ENCODE measurements around the gene CD82. TPM values are rescaled to one million over a fixed set of nuclear protein-coding genes. Genes with fewer than 3 reads are reported as not detected.

The CD82 gene
- total RNA-seq, 1 donor, result 38.4 TPM

DNA sequence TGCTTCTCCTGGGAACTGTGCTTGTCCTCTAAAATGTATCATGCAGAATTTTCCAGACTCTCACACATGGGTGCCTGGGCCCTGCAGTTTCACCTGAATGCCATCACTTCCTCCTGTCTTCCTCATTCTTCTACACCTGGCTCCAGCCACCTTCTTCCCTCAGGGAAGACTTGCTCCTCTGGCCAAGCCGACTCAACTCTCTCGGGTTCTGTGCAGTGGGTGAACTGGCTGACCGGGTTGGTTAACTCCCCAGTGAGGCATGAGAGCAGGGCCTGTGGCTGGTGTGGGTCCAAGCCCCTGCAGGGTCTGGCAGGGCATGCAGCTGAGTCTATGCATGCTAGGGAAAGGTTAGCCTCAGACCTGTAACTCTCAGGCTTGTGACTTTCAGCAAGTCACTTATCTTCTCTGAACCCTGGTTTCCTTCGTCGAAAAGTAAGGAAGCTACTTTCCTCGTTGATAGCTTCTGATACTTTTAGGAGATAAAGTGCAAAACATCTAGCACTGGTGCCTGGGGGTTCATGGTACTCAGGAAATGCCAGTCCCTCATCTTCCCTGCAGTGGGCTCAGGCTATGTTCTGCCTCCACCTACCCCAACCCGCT, 11.9 kb downstream of the CD82 start:
- TF ChIP-seq, protein P1, sequence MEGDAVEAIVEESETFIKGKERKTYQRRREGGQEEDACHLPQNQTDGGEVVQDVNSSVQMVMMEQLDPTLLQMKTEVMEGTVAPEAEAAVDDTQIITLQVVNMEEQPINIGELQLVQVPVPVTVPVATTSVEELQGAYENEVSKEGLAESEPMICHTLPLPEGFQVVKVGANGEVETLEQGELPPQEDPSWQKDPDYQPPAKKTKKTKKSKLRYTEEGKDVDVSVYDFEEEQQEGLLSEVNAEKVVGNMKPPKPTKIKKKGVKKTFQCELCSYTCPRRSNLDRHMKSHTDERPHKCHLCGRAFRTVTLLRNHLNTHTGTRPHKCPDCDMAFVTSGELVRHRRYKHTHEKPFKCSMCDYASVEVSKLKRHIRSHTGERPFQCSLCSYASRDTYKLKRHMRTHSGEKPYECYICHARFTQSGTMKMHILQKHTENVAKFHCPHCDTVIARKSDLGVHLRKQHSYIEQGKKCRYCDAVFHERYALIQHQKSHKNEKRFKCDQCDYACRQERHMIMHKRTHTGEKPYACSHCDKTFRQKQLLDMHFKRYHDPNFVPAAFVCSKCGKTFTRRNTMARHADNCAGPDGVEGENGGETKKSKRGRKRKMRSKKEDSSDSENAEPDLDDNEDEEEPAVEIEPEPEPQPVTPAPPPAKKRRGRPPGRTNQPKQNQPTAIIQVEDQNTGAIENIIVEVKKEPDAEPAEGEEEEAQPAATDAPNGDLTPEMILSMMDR (IDR thresholded peaks at IDR 0.05; ENCODE audit: insufficient read depth, low read depth, low read length), result no peak
- no peak for DNase-seq (ENCODE audit: low read depth)
- no peak overlapping the region for H3K4me3 ChIP-seq (ENCODE audit: low read depth, low read length)

DNA sequence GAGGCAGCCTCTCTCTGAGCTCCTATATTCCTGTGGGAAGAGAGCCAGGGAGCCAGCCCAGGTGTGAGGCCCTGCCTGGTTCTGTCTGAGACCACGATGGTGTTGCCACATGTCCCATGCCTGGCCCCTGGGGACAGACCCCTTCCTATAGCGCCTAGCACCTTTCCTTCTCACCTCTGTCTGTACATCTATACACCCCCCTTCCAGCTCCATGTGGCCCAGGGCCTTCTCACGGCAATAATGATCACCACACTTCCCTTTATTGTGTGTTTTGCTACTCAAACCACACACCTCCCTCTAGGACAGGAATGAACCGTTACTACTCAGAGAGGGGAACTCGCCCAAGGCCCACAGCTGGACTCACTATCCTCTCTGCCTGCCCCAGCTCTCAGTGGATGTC, 12.8 kb downstream of the CD82 start:
- TF ChIP-seq, protein P1 (IDR thresholded peaks at IDR 0.05; ENCODE audit: insufficient read depth, low read depth, low read length), result no peak
- DNase-seq (ENCODE audit: low read depth), result no peak
- no peak overlapping the region for H3K4me3 ChIP-seq (ENCODE audit: low read depth, low read length)

DNA sequence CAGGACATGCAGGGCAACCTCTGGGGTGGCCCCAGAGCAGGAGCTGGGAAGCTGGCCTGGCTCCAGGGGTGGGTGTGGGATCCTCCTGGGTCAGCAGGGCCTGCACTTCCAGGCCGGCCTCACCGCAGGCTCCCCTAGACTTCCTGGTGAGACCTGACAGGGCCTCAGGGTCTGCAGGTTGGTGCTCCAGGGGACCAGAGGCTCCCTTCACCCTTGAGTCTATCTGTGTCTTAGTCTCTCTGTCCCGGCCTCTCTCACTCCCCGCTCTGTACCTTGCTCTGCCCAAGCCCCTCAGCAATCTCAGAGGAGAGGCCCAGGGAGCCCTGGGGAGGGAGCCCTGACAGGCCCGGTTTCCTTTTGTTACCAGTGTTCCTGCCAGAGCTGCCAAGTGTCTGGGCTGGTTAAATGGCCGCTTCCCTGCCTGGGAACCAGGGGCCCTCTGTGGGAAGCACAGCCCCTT, 13.9 kb downstream of the CD82 start:
- DNase-seq (ENCODE audit: low read depth), result no peak
- TF ChIP-seq, protein P1 (IDR thresholded peaks at IDR 0.05; ENCODE audit: insufficient read depth, low read depth, low read length), result no peak
- H3K4me3 ChIP-seq (ENCODE audit: low read depth, low read length), result no peak overlapping the region

DNA sequence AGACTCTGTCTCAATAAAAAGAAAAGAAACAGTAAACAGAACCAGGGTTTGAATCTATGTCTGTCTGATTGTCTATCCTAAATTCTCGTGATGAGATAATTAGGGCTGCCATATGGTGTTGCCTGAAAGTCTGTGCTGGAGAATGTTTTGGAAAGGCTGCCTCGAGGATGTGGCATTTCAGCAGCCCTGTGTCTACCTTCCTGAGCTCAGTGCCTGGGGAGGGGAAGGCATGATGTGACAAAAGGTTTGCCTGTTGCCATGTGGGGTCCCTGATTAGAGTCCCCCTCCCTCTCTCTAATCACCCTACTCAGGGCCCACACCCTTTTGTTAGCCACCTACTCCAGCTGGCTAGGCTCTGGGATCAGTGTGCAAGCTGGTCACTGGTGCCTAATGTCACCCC, 15.2 kb downstream of the CD82 start:
- no peak for DNase-seq (ENCODE audit: low read depth)
- no peak overlapping the region for H3K4me3 ChIP-seq (ENCODE audit: low read depth, low read length)
- TF ChIP-seq, protein P1 (IDR thresholded peaks at IDR 0.05; ENCODE audit: insufficient read depth, low read depth, low read length), result no peak

DNA sequence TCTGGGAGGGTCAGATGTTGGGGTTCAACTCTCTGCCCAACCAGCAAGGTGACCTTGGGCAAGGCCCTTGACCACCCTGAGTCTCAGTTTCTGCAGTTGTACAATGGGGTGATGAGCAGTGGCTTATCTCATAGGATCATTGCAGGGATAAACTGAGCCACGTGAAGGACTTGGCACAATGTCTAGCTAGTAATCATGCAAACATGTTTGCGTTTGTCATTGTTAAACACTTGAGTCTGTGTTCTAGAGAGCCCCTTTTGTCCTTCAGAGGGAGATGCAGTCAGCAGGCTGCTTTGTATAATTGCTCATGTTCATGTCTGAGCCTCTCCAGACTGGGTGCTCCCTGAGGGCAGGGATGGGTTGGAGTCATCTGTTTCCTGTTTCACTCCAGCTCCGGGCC, 15.8 kb downstream of the CD82 start:
- TF ChIP-seq, protein P1 (IDR thresholded peaks at IDR 0.05; ENCODE audit: insufficient read depth, low read depth, low read length), result no peak
- no peak for DNase-seq (ENCODE audit: low read depth)
- no peak overlapping the region for H3K4me3 ChIP-seq (ENCODE audit: low read depth, low read length)

DNA sequence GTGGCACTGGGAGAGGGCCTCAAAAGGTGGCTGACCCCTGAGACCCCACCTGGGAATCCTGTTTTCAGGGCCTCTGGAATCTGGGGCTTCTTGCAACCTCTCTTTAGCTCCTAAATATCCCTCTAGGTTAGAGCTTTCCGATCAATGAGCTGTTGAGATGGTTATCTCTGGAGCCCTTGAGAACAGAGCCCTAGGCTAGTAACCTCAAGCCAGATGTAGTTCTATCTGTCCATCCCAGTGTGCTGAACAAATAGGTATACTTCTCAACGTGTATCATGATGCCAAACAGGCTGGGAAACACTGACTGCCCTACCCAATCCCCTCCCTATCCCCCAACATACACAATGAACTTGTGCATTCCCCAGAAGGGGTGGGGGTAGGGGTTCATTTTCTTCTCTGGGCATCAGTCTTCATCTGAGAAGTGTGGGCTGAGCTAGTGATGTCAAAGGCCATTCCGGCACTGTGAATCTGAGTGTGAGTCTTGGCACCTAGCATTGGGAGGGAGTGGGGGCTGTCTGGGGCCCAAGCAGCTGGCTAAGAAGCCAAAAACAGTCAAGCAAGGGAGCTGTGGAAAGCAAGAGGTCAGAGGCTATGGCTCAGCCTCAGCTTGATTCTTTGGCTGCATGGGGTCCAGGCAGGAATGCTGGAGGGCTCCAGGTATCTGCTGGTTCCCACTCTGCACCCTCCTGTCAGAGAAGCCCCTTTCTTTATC, 17.3 kb downstream of the CD82 start:
- DNase-seq (ENCODE audit: low read depth), result no peak
- no peak overlapping the region for H3K4me3 ChIP-seq (ENCODE audit: low read depth, low read length)
- TF ChIP-seq, protein P1 (IDR thresholded peaks at IDR 0.05; ENCODE audit: insufficient read depth, low read depth, low read length), result no peak

Data from fibroblast of villous mesenchyme (primary cell).